ENCODE results near the gene TRANK1. TPM values are rescaled to one million over a fixed set of nuclear protein-coding genes. Genes with fewer than 3 reads are reported as not detected.

The TRANK1 gene
- total and polyA plus RNA-seq, 2 of the 4 experiments (the other 2 are of a cell fraction), result 7.9 to 12.7 TPM

GRCh38 chr3:36893826-36894225 lies 51.0 kb downstream of the TRANK1 start:
- ATAC-seq (ENCODE audit: low read depth), result no peak
- no TSS peak for BruUV-seq (replicated peaks)
- H3K4me3 ChIP-seq (ENCODE audit: insufficient read depth, low read depth, low read length), result no peak overlapping the region
- peaks cover 14% of the 10 kb centered on the region for H3K36me3 ChIP-seq (ENCODE audit: control insufficient read depth, insufficient read depth, low read length)
- no peak overlapping the region; the same call in 2 of the 3 replicates for H2BK15ac ChIP-seq (ENCODE audit: low read depth, low read length)
- no peak overlapping the region for H2BK120ac ChIP-seq (ENCODE audit: low read depth, low read length)
- intact Hi-C loops (cut with micrococcal nuclease) (no loop called here), dilution Hi-C loops (cut with HindIII; ENCODE audit: low sequenced_read_pairs, unreplicated experiment) (no loop called here), in situ Hi-C loops (cut with MboI; ENCODE audit: low sequenced_read_pairs) (no loop called here)
- no CpG with 5 or more reads among the region's 1 CpG for WGBS, 2 experiments (ENCODE audit: extremely low coverage in 2 of 2, insufficient read length in 1 of 2)
- H3K4ac ChIP-seq (ENCODE audit: low read depth, low read length), result no peak overlapping the region
- H3K79me1 ChIP-seq (ENCODE audit: low read depth in 1 of 2, low read length in 2 of 2), result no peaks in the 10 kb centered on the region
- H3K4me2 ChIP-seq (ENCODE audit: low read depth, low read length), result no peak overlapping the region
- H3K56ac ChIP-seq (ENCODE audit: extremely low read depth, insufficient read depth, low read length), result no peak overlapping the region
- no peaks in the 10 kb centered on the region for H4K20me1 ChIP-seq (ENCODE audit: insufficient read depth, low read length)
- H3K27me3 ChIP-seq (ENCODE audit: control insufficient read depth, insufficient read depth, low read length), result no peaks in the 10 kb centered on the region
- H3K23ac ChIP-seq (ENCODE audit: low read depth, low read length), result no peak overlapping the region
- no peak overlapping the region for H4K91ac ChIP-seq (ENCODE audit: insufficient read depth, low read depth, low read length)
- ChIA-PET POLR2A (ENCODE audit: unreplicated experiment) (no interaction called here), CTCF (interaction anchor here (1.3 kb wide), 1 partner anchor 64 kb away, joined by 3 read pairs; no protein-coding TSS in a partner anchor)
- no peak overlapping the region for H3K14ac ChIP-seq (replicated peaks; ENCODE audit: low read depth, low read length)
- 0 out of 2 replicates have a peak overlapping the region, but pooled peaks have one; percentile 8 for H2BK20ac ChIP-seq (ENCODE audit: low read depth, low read length)
- no peak overlapping the region for H2AK5ac ChIP-seq (ENCODE audit: low read depth, low read length)
- no peak overlapping the region for H2AK9ac ChIP-seq (replicated peaks; ENCODE audit: low read depth, low read length, poor library complexity)
- no peak overlapping the region for H4K8ac ChIP-seq (ENCODE audit: low read depth in 2 of 2, low read length in 2 of 2)
- no peak overlapping the region for H2AFZ ChIP-seq (replicated peaks; ENCODE audit: low read length, poor library complexity)
- no peaks in the 10 kb centered on the region for H3K9me3 ChIP-seq (ENCODE audit: control insufficient read depth, insufficient read depth, low read length)
- peaks cover 3% of the 10 kb centered on the region; the same call in 1 of the 2 replicates for H3K9me1 ChIP-seq (ENCODE audit: insufficient read depth, low read length)
- DNase-seq, result no peak
- H4K5ac ChIP-seq (ENCODE audit: low read depth, low read length), result no peak overlapping the region
- H3K18ac ChIP-seq (ENCODE audit: low read depth, low read length), result no peak overlapping the region
- TF ChIP-seq BHLHE40 (IDR thresholded peaks at IDR 0.05; ENCODE audit: low read depth, low read length) (no peak), USF2 (IDR thresholded peaks at IDR 0.05; ENCODE audit: low read depth, low read length) (no peak), CTCF (conservative IDR thresholded peaks at IDR 0.05; ENCODE audit: low read depth, low read length) (no peak), RCOR1 (IDR thresholded peaks at IDR 0.05; ENCODE audit: insufficient replicate concordance, low read length) (no peak), CEBPB (IDR thresholded peaks at IDR 0.05; ENCODE audit: low read depth, low read length) (no peak), MAZ (IDR thresholded peaks at IDR 0.05; ENCODE audit: borderline replicate concordance, low read depth, low read length) (no peak), MXI1 (IDR thresholded peaks at IDR 0.05; ENCODE audit: borderline replicate concordance, low read depth, low read length) (no peak), ELK1 (IDR thresholded peaks at IDR 0.05; ENCODE audit: borderline replicate concordance, low read depth, low read length) (no peak), POLR2A (IDR thresholded peaks at IDR 0.05; ENCODE audit: low read depth, low read length) (no peak), CHD1 (IDR thresholded peaks at IDR 0.05; ENCODE audit: low read depth, low read length) (no peak), RFX5 (IDR thresholded peaks at IDR 0.05; ENCODE audit: low read depth, low read length) (no peak), NFE2L2 (IDR thresholded peaks at IDR 0.05; ENCODE audit: low read depth, low read length) (no peak)
- no peak overlapping the region for H3K9ac ChIP-seq (ENCODE audit: low read depth, low read length)
- H3K4me1 ChIP-seq (ENCODE audit: control insufficient read depth, insufficient read depth, low read length), result no peaks in the 10 kb centered on the region
- H2BK5ac ChIP-seq (ENCODE audit: low read depth, low read length, poor library complexity, severe bottlenecking), result no peak overlapping the region
- H3K27ac ChIP-seq (ENCODE audit: insufficient read depth, low read length), result no peak overlapping the region

All from IMR-90 (cell line).